ENCODE results near the gene PI16. TPM values are rescaled to one million over a fixed set of nuclear protein-coding genes. Genes with fewer than 3 reads are reported as not detected.

The PI16 gene
- total RNA-seq, 4 donors from 2014 or later, result 1.3 to 41.9 (median 8.9) TPM

DNA sequence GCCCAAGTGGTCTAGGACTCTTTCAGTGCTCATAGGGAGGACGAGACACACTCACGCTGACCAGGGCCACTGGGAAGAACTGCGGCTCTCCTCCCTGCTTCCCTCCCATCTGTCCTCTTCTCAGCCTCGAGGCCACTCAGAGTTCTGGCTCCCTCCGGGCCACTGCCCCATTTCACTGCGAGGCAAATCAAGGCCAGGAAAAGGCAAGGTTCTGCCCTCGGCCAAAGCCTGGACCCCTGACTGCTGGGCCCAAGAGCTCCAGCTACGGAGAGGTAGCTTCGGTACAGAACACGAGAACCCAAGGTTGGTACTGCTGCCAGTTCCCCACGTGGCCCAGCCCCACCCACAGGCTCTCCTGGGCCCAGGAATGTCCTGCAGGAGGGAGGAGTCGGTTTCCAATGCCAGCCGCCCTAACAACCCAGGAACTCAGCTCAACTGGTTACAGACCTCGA lies 14.7 kb downstream of the PI16 start:
- no peak for TF ChIP-seq CTCF (IDR thresholded peaks at IDR 0.05)
- no peak for DNase-seq (ENCODE audit: low spot score)
- no peak for ATAC-seq (ENCODE audit: low FRiP score)

DNA sequence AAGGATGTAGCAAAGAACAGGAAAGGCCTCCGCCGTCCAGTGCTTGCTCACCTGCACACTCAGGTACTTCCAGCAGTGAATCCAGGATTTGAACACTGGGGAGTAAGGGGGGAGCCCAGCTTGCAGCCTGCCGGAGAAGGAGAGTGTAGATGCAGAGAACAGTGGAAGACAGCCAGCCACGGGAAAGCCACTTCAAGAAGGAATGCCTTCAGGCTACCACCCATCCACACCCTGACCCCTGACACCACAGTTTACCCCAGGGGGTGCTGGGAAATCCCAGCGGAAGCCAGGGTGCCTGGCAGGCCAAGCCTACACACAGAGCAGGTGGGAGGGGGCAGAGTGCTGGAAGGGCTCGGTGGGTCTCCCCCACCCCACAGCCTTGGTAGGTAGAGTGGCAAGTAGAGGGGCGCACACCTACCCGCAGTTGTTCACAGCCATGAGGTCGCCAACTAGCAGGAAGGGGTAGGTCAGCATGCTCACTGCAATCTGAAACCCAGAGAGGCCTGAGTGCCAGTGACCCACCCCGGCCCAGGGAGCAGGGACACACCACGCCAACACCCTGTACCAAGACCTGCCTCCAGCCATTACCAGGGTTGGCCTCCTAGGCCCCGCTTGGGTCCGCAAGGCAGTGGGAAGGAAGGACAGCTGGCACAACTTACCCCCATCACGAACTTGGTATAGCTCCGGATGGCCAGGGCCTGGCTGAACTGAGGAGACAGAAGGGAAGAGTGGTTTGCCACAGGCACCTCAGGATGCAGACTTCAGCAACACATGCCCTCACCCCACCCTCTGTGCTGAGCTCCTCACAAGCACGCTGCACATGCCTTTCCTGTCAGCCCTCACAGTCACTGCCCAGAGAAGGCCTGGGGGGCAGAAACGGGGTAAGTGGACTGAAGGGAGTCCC lies 15.7 kb downstream of the PI16 start:
- DNase-seq (ENCODE audit: low spot score) (no peak), ATAC-seq (ENCODE audit: low FRiP score) (no peak)
- TF ChIP-seq CTCF (IDR thresholded peaks at IDR 0.05), result no peak

GRCh38 chr6:36970892-36971842 lies 16.6 kb downstream of the PI16 start:
- TF ChIP-seq CTCF (IDR thresholded peaks at IDR 0.05), result no peak
- ATAC-seq (ENCODE audit: low FRiP score), result no peak
- DNase-seq (ENCODE audit: low spot score), result no peak

DNA sequence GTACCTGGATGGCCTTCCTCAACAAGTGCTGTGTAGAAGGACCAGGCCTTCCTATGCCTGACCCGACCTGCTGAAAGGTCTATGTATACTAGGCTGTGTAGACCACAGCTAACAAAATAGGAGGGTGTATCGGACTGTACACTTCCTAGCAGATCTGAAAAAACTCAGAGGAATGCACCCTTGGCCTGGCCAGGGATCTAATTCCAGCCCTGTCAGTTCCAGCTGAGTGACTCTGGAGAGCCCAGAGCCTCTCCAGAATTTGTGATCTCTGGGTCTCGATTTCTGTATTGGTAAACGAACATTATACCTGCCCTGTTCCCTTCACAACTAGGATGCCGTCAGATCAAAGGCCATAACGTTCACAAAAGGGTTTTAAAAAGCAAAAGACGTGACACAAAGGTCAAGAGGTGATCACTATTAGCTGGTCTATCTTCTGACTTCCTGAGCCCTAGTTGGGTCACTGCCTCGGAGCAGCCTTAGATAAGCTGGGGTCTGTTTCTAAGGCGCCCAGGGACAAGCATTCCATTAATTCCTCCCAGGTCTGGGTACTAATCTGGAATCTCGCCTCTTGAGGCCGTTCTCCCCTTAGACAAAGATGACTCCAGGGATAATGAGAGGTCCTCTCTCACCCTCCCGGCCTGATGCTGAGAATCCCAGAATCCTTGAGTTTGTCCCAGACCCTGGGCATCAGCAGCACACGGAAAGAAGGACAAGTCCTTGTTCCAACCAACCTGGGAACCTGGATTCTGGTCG lies 17.6 kb downstream of the PI16 start:
- DNase-seq (ENCODE audit: low spot score), result no peak
- no peak for TF ChIP-seq CTCF (IDR thresholded peaks at IDR 0.05)
- no peak for ATAC-seq (ENCODE audit: low FRiP score)

GRCh38 chr6:36973190-36973589 lies 18.7 kb downstream of the PI16 start:
- ATAC-seq (ENCODE audit: low FRiP score) (no peak), DNase-seq (ENCODE audit: low spot score) (no peak)
- no peak for TF ChIP-seq CTCF (IDR thresholded peaks at IDR 0.05)

DNA sequence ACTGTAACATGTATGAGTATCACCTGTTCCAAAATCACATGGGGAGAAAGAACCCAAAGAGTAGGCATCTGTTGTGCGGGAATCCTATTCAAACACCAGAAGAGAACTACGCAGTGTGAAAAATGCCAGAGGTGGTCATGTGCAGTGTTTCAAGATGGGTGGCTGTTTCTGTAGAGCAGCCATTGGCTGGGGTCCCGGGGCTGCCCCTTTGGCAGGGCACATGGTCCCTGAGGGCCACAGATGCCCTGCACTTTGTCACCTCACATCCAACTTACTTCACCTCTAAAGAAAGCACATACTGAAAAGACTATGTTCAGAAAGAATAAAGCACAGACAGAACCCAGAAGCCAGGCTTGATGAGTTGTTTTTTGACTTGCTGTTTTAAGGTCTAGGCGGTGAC lies 19.1 kb downstream of the PI16 start:
- DNase-seq (ENCODE audit: low spot score) (no peak), ATAC-seq (ENCODE audit: low FRiP score) (no peak)
- no peak for TF ChIP-seq CTCF (IDR thresholded peaks at IDR 0.05)

Measured in omental fat pad (tissue), 4 donors.